HG03039 (cell line): ENCODE measurements around the gene CLEC2L.
"Not testable (repeated sequence)": the region's sequence is repeated elsewhere in the genome, so short reads cannot be mapped to it uniquely, and the experiment has no call there.

Experiments used
- ATAC-seq: cut with Tn5 transposase; IDR thresholded peaks from one replicate; pipeline ENCODE4 v1.9.1; 2021; ENCODE audit warnings: mild to moderate bottlenecking, moderate library complexity; ENCODE audit not compliant: unreplicated experiment

CLEC2L gene

DNA sequence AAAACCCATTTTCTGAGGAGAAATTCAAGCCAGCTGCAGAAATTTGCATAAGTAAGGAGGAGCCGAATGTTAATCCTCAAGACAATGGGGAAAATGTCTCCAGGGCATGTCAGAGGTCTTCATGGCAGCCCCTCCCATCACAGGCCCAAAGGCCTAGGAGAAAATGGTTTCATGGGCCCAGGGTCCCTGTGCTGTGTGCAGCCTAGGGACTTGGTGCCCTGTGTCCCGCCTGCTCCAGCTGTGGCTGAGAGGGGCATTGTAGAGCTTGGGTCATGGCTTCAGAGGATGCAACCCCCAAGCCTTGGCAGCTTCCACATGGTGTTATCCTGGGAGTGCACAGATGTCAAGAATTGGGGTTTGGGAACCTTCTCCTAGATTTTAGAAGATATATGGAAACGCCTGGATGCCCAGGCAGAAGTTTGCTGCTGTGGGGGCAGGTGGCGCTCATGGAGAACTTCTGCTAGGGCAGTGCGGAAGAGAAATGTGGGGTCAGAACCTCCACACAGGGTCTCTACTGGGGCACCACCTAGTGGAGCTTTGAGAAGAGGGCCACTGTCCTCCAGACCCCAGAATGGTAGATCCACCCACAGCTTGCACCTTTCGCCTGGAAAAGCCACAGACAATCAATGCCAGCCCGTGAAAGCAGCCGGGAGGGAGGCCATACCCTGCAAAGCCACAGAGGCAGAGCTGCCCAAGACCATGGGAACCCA is 30.7 kb downstream of the CLEC2L start:
- not testable (repeated sequence) for ATAC-seq

GRCh38 chr7:139557857-139558581 is 34.5 kb downstream of the CLEC2L start:
- ATAC-seq, result no peak

DNA sequence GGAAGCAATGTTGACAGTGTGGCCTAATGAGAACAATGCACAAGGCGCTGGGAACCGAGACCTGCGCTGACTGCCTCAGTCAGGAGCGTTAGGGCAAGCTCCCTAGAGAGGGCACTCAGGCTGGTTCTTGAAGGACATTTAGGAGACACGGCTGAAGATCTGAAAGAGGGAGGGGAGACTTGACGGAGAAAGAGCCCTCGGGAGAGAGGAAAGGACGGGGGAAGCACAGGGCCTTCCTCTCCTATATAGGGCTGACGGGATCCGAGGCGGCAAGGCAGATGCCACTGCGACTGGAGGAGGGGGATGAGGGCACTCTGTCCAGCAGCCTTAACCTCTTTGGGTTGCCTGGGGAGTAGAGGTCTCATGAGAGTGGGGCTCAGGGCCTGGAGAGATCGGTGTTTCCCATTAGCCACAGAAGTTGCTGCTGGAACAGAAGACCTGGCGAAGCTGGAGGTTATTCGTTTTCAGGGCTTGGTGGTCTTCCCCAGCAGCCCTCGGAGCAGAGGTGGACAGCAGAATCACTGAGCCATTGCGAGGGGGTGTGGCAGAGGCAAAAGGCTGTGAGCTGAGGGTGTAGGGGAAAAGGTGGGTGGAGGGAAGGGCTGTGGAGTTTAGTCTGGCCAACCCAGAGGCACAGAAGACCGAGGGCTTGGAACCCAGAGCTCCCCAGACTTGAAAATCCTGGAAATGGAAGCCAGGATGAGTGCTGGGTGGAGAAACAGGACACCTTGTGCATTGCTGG is 36.0 kb downstream of the CLEC2L start:
- ATAC-seq, result no peak

DNA sequence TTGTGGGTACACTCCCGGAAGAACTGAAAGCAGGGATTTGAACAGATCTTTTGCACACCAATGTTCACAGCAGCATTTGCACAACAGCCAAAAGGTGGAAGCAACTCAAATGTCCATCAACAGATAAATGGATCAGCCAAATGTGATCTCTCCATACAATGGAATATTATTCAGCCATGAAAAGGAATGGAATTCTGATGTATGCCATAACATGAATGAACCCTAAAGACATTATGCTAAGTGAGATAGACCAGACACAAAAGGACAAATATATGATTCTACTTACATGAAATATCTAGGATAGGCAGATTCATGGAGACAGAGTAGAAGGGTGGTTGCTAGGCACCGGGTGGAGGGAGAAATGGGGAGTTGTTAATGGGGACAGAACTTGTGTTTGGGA is 36.7 kb downstream of the CLEC2L start:
- ATAC-seq, result no peak

DNA sequence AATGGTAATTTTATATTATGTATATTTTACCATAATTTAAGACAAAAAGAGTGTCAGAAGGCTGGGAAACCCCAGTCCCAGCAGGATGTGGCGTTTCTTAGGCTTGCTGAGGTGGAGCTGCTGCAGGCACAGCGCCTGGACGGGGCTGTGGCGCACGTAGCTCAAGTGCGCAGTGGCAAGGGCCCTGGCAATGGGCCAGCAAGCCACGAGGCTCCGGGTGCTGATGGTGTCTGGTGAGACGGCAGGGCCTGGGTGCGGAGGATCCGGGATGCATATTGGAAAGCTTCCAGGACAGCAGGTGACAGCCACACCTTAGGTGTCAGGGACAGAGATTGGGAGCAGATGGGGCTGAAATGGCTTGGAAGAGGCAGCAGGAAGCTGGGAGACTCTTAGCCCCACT is 37.2 kb downstream of the CLEC2L start:
- ATAC-seq, result no peak

DNA sequence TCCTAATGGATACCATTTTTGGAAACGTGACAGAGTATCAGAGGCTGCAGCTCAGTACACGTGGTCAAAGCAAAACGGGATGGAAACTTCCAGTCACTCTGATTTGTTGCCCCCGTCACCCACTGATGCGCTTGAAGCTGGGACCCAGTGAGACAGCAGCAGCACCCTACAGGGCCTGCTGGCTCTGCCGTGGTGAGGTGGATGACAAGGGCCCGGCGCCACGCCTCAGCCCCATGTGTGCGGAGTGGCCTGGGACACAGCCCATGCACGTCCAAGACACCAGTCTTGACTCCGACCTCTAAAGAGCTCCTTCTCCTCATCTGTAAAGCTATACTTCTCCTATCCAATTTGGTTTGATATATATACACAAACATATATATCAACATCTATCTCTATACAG is 39.0 kb downstream of the CLEC2L start:
- ATAC-seq, result no peak

- no peak for ATAC-seq
These were observed 39.6 kb downstream of the CLEC2L start for GRCh38 chr7:139562961-139563565.

- no peak for ATAC-seq
These were observed 40.4 kb downstream of the CLEC2L start for GRCh38 chr7:139563856-139564255.

DNA sequence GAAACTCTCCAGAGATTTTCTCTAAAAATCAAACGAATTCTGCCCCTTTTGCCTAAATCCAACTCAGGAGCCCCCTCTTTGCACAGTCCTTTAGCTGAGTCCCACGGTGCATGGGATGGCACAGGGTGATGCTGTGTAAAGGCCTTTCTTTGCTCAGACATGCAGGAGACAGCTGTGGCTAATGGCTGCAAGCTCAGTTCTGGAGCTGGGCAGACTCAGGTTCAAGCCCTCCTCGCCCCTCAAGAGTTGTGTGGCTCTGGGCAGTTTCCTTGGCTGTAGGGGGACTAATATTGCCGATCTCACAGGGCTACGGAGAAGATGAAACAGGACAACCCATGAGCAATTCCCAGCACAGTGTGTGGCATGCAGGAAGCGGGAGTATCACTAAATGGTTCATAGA is 42.6 kb downstream of the CLEC2L start:
- no peak for ATAC-seq

- no peak for ATAC-seq
These were observed 43.5 kb downstream of the CLEC2L start for GRCh38 chr7:139566736-139567646.

DNA sequence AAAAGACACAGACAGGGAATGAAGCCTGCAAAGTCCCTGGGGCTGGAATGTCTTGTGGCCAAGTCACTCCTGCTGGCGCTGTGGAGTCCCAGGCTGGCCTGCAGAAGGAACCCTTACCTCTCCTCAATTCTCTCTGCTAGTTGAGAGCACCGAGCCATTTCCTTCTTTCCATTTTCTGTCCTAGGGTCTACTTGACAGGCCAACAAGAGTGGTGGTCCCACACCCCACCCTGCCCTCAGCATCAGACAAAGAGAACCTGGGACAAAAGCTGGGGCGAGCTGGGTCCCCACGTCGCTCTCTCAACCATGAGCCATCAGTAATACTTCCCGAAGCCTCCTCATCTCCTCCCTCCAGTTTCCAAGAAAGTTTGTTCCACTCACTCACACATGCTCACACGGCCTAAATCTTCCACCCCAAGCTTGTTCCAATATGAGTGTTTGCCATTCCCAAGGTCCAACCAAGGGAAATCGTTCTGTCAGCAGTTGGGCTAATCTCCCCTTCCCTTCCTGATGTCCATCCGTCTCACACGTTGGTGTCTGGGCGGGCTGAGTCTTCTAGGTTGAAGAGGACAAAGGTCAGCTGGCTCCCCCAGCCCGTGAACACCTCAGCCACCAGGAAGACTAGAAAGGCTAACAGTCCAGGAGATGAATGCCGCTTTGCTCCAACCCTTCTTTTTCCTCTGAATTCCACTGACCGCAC is 44.3 kb downstream of the CLEC2L start:
- ATAC-seq, result no peak

DNA sequence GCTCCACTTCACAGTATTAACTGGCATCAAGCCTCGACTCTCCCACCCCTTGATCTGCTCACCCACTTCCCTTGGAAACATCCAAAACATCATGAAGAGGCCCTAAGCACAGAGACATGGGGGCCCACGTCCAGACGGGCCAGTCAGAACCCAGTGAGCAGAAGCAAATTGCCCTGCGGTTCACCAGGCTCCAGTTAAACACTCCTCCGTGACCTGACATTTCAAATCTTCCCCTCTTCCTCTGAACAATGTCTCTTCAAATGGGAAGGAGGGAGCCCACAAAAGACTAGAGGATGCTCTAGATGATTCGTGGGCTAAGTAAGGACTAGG is 44.8 kb downstream of the CLEC2L start:
- ATAC-seq, result no peak

GRCh38 chr7:139568813-139569490 is 45.5 kb downstream of the CLEC2L start:
- ATAC-seq, result no peak

GRCh38 chr7:139570119-139570518 is 46.6 kb downstream of the CLEC2L start:
- ATAC-seq, result no peak

DNA sequence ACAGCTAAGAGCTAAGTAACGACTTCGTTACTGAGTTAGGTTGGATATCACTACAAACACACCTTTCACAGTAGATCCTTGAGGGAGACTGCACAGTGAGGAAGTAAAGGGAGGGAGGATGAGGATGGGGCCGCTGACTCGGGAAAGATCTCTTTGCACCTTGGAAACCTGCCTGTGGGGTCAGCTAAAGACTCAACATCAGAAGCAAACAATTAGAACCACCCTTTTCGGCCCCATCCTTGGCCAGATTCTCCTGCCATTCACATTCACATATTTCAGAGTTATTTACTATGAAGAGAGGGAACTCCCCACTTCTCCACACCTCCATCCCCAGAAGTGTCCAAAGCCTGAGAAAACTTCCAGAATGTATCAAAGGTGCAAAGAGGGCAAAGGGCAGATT is 47.1 kb downstream of the CLEC2L start:
- no peak for ATAC-seq

DNA sequence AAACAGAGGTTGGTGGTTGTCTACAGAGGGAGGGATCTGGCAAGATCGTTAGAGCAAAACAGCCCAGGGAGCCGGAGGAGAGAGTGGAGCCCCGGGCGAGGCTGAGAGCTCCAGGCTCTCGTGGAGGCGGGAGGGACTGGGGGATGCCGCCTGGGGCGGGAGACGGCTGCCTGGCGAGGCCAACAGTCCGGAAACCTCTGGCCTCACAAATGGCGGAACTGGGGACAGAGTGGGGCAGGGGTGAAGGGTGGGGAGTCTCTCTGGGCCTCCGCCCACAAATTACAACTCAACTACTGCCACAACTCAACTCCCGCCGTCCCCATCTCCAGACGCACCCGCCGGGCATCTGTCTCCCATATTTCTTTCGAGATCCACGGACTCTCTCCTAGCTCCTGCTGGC is 47.7 kb downstream of the CLEC2L start:
- ATAC-seq, result no peak

GRCh38 chr7:139571651-139572050 is 48.2 kb downstream of the CLEC2L start:
- ATAC-seq, result no peak

- no peak for ATAC-seq
These were observed 48.6 kb downstream of the CLEC2L start for GRCh38 chr7:139572071-139572470.

DNA sequence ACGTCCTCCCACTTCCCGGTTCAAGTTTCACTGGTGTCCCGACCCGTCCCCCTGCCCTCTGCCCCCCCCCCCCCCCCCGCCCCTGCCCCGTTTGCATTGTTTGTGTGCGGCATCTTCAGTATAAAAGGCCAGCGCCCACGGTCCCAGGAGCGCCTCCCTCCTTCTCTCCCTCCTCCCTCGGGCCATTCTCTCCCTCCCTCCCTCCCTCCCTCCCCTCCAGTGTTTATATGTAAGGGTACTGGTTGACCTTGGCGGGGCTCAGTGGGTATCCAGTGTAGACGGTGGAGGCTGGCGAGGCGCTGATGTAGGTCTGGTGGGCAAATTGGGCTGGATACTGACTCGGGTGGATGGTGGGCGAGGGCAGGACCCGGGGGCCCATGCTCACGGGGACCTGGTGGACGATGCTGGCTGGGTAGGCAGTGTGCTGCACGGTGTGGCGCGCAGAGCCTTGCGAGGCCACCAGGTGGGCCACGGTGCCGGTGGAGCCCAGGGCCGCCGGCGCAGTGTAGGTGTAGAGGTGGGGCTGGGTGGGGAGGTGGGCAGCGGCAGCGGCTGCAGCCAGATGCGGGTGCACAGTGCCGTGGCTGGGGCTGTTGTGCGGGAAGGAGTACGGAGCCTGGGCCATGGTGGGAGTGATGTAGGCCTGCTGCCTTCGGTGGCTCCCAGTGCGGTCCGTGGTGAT is 49.4 kb downstream of the CLEC2L start:
- ATAC-seq, result no peak
